Measurements from ENCODE around the gene FOXP1. TPM values are rescaled to one million over a fixed set of nuclear protein-coding genes. Genes with fewer than 3 reads are reported as not detected.

FOXP1 gene
- total and polyA plus RNA-seq, 4 donors: 4.9 to 35.4 (median 32.0) TPM

- TF ChIP-seq, protein P1, sequence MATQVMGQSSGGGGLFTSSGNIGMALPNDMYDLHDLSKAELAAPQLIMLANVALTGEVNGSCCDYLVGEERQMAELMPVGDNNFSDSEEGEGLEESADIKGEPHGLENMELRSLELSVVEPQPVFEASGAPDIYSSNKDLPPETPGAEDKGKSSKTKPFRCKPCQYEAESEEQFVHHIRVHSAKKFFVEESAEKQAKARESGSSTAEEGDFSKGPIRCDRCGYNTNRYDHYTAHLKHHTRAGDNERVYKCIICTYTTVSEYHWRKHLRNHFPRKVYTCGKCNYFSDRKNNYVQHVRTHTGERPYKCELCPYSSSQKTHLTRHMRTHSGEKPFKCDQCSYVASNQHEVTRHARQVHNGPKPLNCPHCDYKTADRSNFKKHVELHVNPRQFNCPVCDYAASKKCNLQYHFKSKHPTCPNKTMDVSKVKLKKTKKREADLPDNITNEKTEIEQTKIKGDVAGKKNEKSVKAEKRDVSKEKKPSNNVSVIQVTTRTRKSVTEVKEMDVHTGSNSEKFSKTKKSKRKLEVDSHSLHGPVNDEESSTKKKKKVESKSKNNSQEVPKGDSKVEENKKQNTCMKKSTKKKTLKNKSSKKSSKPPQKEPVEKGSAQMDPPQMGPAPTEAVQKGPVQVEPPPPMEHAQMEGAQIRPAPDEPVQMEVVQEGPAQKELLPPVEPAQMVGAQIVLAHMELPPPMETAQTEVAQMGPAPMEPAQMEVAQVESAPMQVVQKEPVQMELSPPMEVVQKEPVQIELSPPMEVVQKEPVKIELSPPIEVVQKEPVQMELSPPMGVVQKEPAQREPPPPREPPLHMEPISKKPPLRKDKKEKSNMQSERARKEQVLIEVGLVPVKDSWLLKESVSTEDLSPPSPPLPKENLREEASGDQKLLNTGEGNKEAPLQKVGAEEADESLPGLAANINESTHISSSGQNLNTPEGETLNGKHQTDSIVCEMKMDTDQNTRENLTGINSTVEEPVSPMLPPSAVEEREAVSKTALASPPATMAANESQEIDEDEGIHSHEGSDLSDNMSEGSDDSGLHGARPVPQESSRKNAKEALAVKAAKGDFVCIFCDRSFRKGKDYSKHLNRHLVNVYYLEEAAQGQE (IDR thresholded peaks at IDR 0.05): no peak
- no peak for TF ChIP-seq HNF4A (conservative IDR thresholded peaks at IDR 0.05)
- no peak for TF ChIP-seq MAX (IDR thresholded peaks at IDR 0.05)
- no peak for TF ChIP-seq RXRA (IDR thresholded peaks at IDR 0.05)
- TF ChIP-seq, protein P2, sequence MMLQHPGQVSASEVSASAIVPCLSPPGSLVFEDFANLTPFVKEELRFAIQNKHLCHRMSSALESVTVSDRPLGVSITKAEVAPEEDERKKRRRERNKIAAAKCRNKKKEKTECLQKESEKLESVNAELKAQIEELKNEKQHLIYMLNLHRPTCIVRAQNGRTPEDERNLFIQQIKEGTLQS (IDR thresholded peaks at IDR 0.05): no peak
These were observed 552.3 kb downstream of the FOXP1 start (continued) for GRCh38 chr3:71031181-71031580.

DNA sequence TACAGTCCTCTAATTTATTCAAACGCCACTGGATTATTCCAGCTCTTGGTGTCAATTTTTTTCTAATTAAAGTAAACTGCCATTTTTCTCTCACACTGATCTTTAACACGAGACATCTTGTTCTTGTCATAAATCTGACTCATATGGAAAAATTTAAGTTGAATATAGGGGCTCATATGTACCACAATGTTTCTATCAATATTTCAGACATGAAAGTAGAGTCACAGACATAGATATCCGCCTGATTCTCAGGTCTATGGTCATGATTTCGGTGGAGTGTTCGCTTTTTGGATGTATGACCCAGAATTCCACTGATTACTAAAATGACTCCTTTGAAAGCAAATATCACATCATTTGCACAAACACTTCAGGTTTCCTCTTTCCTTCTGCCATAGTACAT lies 552.8 kb downstream of the FOXP1 start:
- TF ChIP-seq ZBTB33 (IDR thresholded peaks at IDR 0.05): no peak
- no peak for TF ChIP-seq HNF4A (conservative IDR thresholded peaks at IDR 0.05)
- TF ChIP-seq YY1 (IDR thresholded peaks at IDR 0.05): no peak
- TF ChIP-seq RAD21 (IDR thresholded peaks at IDR 0.05): no peak
- TF ChIP-seq HNF4G (IDR thresholded peaks at IDR 0.05): no peak
- Histone ChIP-seq H3K27me3 (ENCODE audit: control insufficient read depth in 4 of 4, insufficient read depth in 4 of 4, low read length in 3 of 4) (no peaks in the 10 kb centered on the region), H3K9me3 (ENCODE audit: control insufficient read depth in 4 of 4, low read length in 3 of 4) (no peaks in the 10 kb centered on the region), H3K27ac (ENCODE audit: low read depth in 1 of 2, low read length in 2 of 2) (no peak overlapping the region), H3K36me3 (ENCODE audit: control insufficient read depth in 4 of 4, insufficient read depth in 3 of 4, low read depth in 1 of 4, low read length in 3 of 4) (peaks cover 0 to 2% (median 0%) of the 10 kb centered on the region in 4 donors), H3K9ac (ENCODE audit: low read depth in 1 of 2, low read length in 2 of 2) (no peak overlapping the region), H3K4me3 (ENCODE audit: low read depth in 1 of 3, low read length in 3 of 3) (no peak overlapping the region), H3K4me1 (ENCODE audit: control insufficient read depth in 4 of 4, insufficient read depth in 4 of 4, low read length in 3 of 4) (peaks cover 6 to 20% (median 14%) of the 10 kb centered on the region in 4 donors)
- WGBS: 95% methylated on average over 5 of the region's 5 CpGs
- DNase-seq (ENCODE audit: low spot score): no peak

DNA sequence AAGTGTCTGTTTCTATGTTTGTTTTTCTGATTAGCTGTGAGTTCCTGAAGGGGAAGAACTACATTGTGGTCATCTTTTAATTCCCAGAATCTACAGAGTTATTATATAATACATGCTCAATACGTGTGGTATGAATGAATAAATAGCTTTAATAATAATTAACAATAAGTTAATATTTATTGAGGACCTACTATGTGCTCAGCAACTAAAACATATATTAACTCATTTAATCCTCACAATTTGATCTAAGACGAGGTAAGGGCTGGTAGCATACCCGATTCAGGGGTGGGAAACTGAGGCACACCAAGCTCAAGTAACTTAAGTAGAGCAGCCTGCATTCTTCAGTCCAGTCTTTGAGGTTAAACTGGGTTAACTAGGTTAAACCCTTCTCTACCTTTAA lies 553.8 kb downstream of the FOXP1 start:
- Histone ChIP-seq H3K27me3 (ENCODE audit: control insufficient read depth in 4 of 4, insufficient read depth in 4 of 4, low read length in 3 of 4) (no peaks in the 10 kb centered on the region), H3K9me3 (ENCODE audit: control insufficient read depth in 4 of 4, low read length in 3 of 4) (no peaks in the 10 kb centered on the region), H3K4me3 (ENCODE audit: low read depth in 1 of 3, low read length in 3 of 3) (no peak overlapping the region), H3K9ac (ENCODE audit: low read depth in 1 of 2, low read length in 2 of 2) (no peak overlapping the region), H3K4me1 (ENCODE audit: control insufficient read depth in 4 of 4, insufficient read depth in 4 of 4, low read length in 3 of 4) (peaks cover 6 to 28% (median 20%) of the 10 kb centered on the region in 4 donors), H3K36me3 (ENCODE audit: control insufficient read depth in 4 of 4, insufficient read depth in 3 of 4, low read depth in 1 of 4, low read length in 3 of 4) (peaks cover 0 to 2% (median 0%) of the 10 kb centered on the region in 4 donors), H3K27ac (ENCODE audit: low read depth in 1 of 2, low read length in 2 of 2) (no peak overlapping the region)
- WGBS: 96% methylated on average over 3 of the region's 3 CpGs
- DNase-seq (ENCODE audit: low spot score): no peak
- TF ChIP-seq RAD21 (IDR thresholded peaks at IDR 0.05): no peak
- no peak for TF ChIP-seq JUND (IDR thresholded peaks at IDR 0.05)
- TF ChIP-seq RXRA (IDR thresholded peaks at IDR 0.05): no peak
- no peak for TF ChIP-seq ZBTB33 (IDR thresholded peaks at IDR 0.05)
- TF ChIP-seq GABPA (IDR thresholded peaks at IDR 0.05 in 1 of 2, conservative IDR thresholded peaks at IDR 0.05 in 1 of 2): no peak
- TF ChIP-seq, protein P3, sequence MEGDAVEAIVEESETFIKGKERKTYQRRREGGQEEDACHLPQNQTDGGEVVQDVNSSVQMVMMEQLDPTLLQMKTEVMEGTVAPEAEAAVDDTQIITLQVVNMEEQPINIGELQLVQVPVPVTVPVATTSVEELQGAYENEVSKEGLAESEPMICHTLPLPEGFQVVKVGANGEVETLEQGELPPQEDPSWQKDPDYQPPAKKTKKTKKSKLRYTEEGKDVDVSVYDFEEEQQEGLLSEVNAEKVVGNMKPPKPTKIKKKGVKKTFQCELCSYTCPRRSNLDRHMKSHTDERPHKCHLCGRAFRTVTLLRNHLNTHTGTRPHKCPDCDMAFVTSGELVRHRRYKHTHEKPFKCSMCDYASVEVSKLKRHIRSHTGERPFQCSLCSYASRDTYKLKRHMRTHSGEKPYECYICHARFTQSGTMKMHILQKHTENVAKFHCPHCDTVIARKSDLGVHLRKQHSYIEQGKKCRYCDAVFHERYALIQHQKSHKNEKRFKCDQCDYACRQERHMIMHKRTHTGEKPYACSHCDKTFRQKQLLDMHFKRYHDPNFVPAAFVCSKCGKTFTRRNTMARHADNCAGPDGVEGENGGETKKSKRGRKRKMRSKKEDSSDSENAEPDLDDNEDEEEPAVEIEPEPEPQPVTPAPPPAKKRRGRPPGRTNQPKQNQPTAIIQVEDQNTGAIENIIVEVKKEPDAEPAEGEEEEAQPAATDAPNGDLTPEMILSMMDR (IDR thresholded peaks at IDR 0.05; ENCODE audit: low read depth, low read length, missing input control): no peak
- no peak for TF ChIP-seq NR2F2 (IDR thresholded peaks at IDR 0.05)
- TF ChIP-seq TAF1 (conservative IDR thresholded peaks at IDR 0.05): no peak
- TF ChIP-seq, protein P1 (IDR thresholded peaks at IDR 0.05): no peak
- TF ChIP-seq YY1 (IDR thresholded peaks at IDR 0.05): no peak
- TF ChIP-seq HNF4G (IDR thresholded peaks at IDR 0.05): no peak
- TF ChIP-seq EGR1 (IDR thresholded peaks at IDR 0.05; ENCODE audit: low read depth in 2 of 2): no peak
- TF ChIP-seq, protein P2 (IDR thresholded peaks at IDR 0.05): no peak
